ENCODE results near the gene RABGAP1L.

GRCh38 chr1:174405219-174405618 is 245.9 kb downstream of the RABGAP1L start:
- TF ChIP-seq, protein P1, sequence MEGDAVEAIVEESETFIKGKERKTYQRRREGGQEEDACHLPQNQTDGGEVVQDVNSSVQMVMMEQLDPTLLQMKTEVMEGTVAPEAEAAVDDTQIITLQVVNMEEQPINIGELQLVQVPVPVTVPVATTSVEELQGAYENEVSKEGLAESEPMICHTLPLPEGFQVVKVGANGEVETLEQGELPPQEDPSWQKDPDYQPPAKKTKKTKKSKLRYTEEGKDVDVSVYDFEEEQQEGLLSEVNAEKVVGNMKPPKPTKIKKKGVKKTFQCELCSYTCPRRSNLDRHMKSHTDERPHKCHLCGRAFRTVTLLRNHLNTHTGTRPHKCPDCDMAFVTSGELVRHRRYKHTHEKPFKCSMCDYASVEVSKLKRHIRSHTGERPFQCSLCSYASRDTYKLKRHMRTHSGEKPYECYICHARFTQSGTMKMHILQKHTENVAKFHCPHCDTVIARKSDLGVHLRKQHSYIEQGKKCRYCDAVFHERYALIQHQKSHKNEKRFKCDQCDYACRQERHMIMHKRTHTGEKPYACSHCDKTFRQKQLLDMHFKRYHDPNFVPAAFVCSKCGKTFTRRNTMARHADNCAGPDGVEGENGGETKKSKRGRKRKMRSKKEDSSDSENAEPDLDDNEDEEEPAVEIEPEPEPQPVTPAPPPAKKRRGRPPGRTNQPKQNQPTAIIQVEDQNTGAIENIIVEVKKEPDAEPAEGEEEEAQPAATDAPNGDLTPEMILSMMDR (IDR thresholded peaks at IDR 0.05) = no peak
- no peak for TF ChIP-seq POLR2AphosphoS5 (IDR thresholded peaks at IDR 0.05)
- TF ChIP-seq POLR2A (IDR thresholded peaks at IDR 0.05) = no peak
